Esophagus muscularis mucosa (tissue), 4 donors: ENCODE results near the gene NVL. TPM values are rescaled to one million over a fixed set of nuclear protein-coding genes. Genes with fewer than 3 reads are reported as not detected.
"Not testable (repeated sequence)": the region's sequence is repeated elsewhere in the genome, so short reads cannot be mapped to it uniquely, and the experiment has no call there.

Experiments
- DNase-seq: peaks from one replicate; pipeline ENCODE4 v3.0.0-alpha.2; 2017; ENCODE audit errors: extremely low spot score
- H3K27ac ChIP-seq, 4 donors: fragments of 200-600 bp; sonication (generic); replicated peaks in 1 of 4; 1 replicate in 3 of 4; 2 replicates in 1 of 4; pipeline ENCODE4 v1.5.1; 2016 to 2019; ENCODE audit warnings: mild to moderate bottlenecking in 1 of 4
- H3K27me3 ChIP-seq, 4 donors: fragments of 200-600 bp; sonication (generic); one replicate each; pipeline versions ENCODE4 v1.5.1 to v1.6.0; 2016 to 2019
- H3K36me3 ChIP-seq, 4 donors: fragments of 200-600 bp; sonication (generic); one replicate each; pipeline ENCODE4 v1.5.1; 2016 to 2019
- H3K4me1 ChIP-seq, 4 donors: fragments of 200-600 bp; sonication (generic); one replicate each; pipeline ENCODE4 v1.5.1; 2016 to 2019
- H3K4me3 ChIP-seq, 4 donors: fragments of 200-600 bp; sonication (generic); 1 replicate in 2 of 4; 2 replicates in 2 of 4; pipeline ENCODE4 v1.5.1; 2016 to 2019; ENCODE audit warnings: mild to moderate bottlenecking in 4 of 4, moderate library complexity in 1 of 4
- H3K9me3 ChIP-seq, 4 donors: fragments of 200-600 bp; sonication (generic); 1 replicate in 3 of 4; 2 replicates in 1 of 4; pipeline ENCODE4 v1.5.1; 2016 to 2019
- EP300 ChIP-seq: sonication (generic); formaldehyde crosslinking; IDR thresholded peaks from one replicate; pipeline ENCODE4 v1.6.1; 2017; ENCODE audit warnings: antibody characterized with exemption
- POLR2A ChIP-seq: fragments of 450-650 bp; IDR thresholded peaks from one replicate; pipeline ENCODE4 v1.6.1; 2017; ENCODE audit warnings: antibody characterized with exemption, moderate library complexity, mild to moderate bottlenecking, low read depth
- POLR2AphosphoS5 ChIP-seq, 2 donors: sonication (generic); formaldehyde crosslinking; IDR thresholded peaks; one replicate each; pipeline ENCODE4 v1.6.1; 2017; ENCODE audit warnings: antibody characterized with exemption in 2 of 2
- WGBS: methylation state at CpG from one replicate; pipeline ENCODE4 v1.1.5; 2018; 5-methylcytosine and 5-hydroxymethylcytosine counted together
- intact Hi-C: fragments of 100-400 bp; cut with DNase I; formaldehyde crosslinking; loops from one replicate; pipeline ENCODE4 v1.15.1; 2023
- total RNA-seq, 4 donors: library from RNA; depleted of rRNA; stranded (reverse); fragments of >200 nt; gene quantifications; one replicate each; pipeline versions ENCODE4 v1.1.0 to v1.2.1, GENCODE V29; 2016
- TF ChIP-seq, protein P1 (sequence below), 3 experiments: fragments of 200-600 bp in 2 of 3; fragments of 450-650 bp in 1 of 3; sonication (generic) in 2 of 3; IDR thresholded peaks; one replicate each; pipeline ENCODE4 v1.5.1; 2017 to 2019; ENCODE audit warnings: antibody characterized with exemption in 3 of 3, mild to moderate bottlenecking in 2 of 3, moderate library complexity in 1 of 3

The NVL gene
- total RNA-seq, 4 donors from 2014 or later: 11.0 to 19.5 (median 15.9) TPM

GRCh38 chr1:224213438-224214119, 116.4 kb downstream of the NVL start:
- peak overlapping the region in 2 of 4 donors; percentile 15 to 19 for H3K27ac ChIP-seq
- H3K27me3 ChIP-seq: no peaks in the 10 kb centered on the region
- H3K9me3 ChIP-seq: no peaks in the 10 kb centered on the region
- H3K4me3 ChIP-seq: no peak overlapping the region
- intact Hi-C loops: no loop called here
- no peak for DNase-seq
- peaks cover 2 to 33% (median 29%) of the 10 kb centered on the region in 4 donors for H3K4me1 ChIP-seq
- TF ChIP-seq POLR2A (no peak), POLR2AphosphoS5 (IDR thresholded peaks at IDR 0.05) (no peak), EP300 (no peak)
- TF ChIP-seq, protein P1, sequence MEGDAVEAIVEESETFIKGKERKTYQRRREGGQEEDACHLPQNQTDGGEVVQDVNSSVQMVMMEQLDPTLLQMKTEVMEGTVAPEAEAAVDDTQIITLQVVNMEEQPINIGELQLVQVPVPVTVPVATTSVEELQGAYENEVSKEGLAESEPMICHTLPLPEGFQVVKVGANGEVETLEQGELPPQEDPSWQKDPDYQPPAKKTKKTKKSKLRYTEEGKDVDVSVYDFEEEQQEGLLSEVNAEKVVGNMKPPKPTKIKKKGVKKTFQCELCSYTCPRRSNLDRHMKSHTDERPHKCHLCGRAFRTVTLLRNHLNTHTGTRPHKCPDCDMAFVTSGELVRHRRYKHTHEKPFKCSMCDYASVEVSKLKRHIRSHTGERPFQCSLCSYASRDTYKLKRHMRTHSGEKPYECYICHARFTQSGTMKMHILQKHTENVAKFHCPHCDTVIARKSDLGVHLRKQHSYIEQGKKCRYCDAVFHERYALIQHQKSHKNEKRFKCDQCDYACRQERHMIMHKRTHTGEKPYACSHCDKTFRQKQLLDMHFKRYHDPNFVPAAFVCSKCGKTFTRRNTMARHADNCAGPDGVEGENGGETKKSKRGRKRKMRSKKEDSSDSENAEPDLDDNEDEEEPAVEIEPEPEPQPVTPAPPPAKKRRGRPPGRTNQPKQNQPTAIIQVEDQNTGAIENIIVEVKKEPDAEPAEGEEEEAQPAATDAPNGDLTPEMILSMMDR (IDR thresholded peaks at IDR 0.05): no peak
- 68% methylated on average over 4 of the region's 4 CpGs for WGBS
- no peaks in the 10 kb centered on the region for H3K36me3 ChIP-seq

DNA sequence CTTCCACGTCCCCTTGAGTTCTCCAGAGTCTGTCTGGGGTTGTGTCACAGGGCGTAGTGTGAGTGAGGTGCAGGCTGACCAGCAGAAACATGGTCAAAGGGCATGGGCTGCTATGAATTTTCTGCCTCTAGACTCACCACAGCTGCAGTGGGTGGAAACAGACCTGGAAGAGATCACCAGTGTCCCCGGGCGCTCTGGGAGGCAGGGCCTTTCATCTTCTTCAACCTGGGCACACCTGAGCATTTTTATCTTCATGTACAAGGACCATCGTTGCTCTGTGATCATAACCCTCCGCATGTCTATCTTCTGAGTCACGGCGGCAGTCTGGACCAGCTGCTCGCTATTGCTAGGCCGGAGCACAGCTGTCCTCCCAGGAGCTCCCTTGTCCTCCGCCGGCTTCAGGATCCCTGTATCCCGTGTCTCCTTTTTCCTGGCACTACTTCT, 117.3 kb downstream of the NVL start:
- no peaks in the 10 kb centered on the region for H3K36me3 ChIP-seq
- peak overlapping the region in 1 of 4 donors; percentile 42 for H3K27ac ChIP-seq
- intact Hi-C loops: no loop called here
- no peaks in the 10 kb centered on the region for H3K9me3 ChIP-seq
- TF ChIP-seq EP300 (no peak), POLR2A (no peak), POLR2AphosphoS5 (IDR thresholded peaks at IDR 0.05) (no peak)
- TF ChIP-seq, protein P1 (IDR thresholded peaks at IDR 0.05): no peak
- no peaks in the 10 kb centered on the region for H3K27me3 ChIP-seq
- no peak overlapping the region for H3K4me3 ChIP-seq
- no peak for DNase-seq
- peaks cover 2 to 33% (median 29%) of the 10 kb centered on the region in 4 donors for H3K4me1 ChIP-seq
- 88% methylated on average over 13 of the region's 13 CpGs for WGBS

DNA sequence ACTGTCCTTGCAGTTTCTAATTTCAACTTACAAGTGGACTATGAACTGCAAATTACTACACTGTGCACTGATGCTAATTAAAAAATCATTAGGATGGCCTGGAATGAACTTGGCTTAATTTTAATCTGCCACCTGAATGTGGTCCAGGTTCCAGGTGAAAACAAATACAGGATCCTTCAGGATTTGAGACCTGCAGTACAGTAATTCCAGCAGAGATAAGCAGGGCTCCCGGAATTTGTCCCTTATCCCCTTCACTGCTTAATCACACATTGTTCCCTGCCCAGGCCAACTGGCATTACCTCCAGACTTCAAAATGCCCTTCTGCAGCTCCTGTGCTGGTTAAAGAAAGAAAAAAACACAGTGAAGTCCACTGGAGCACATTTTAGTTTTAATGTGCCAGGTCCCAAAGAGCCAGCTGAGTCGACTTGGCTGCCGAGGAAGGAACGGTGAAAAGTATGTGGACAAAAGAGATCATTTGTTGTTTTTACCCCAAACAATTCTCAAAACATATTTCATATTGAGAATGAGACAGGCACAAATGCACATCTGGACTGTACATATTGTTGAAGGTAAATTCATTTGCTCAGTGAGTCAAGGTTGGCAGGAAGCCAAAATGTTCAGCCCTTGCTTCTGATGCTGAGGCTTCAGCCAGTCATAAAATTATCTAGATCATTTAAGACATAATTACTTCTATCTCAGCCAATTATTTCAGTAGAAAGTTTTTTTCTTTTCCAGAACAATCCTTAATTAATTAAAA, 118.6 kb downstream of the NVL start:
- H3K36me3 ChIP-seq: no peaks in the 10 kb centered on the region
- H3K9me3 ChIP-seq: no peaks in the 10 kb centered on the region
- no peak overlapping the region for H3K27ac ChIP-seq
- H3K27me3 ChIP-seq: no peaks in the 10 kb centered on the region
- no peak for DNase-seq
- 43% methylated on average over 4 of the region's 4 CpGs for WGBS
- intact Hi-C loops: no loop called here
- H3K4me3 ChIP-seq: no peak overlapping the region
- peaks cover 2 to 33% (median 29%) of the 10 kb centered on the region in 4 donors for H3K4me1 ChIP-seq
- no peak for TF ChIP-seq EP300
- TF ChIP-seq, protein P1 (IDR thresholded peaks at IDR 0.05): no peak
- TF ChIP-seq POLR2AphosphoS5 (IDR thresholded peaks at IDR 0.05): no peak
- no peak for TF ChIP-seq POLR2A

DNA sequence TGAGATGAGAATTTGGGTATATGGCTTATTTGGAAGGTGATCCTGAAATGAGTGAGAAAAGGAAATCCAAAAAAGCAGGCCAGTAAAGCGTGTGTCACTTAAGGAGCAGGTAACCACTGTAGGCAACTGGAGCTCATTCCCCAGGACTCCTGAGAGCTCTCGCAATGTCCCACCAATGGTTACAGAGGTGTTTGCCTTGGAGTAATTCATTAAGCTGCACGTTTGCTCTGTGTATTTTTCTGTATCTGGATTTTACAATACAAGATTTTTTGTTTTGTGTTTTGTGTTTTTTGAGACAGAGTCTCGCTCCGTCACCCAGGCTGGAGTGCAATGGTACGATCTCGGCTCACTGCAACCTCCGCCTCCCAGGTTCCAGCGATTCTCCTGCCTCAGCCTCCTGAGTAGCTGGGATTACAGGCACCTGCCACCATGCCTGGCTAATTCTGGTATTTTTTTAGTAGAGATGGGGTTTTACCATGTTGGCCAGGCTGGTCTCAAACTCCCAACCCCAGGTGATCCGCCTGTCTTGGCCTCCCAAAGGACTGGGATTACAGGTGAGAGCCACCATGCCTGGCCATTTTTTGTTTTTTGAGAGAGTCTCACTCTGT, 123.9 kb downstream of the NVL start:
- Histone ChIP-seq H3K4me1 (peaks cover 18 to 37% (median 29%) of the 10 kb centered on the region in 4 donors), H3K27ac (peak overlapping the region in 1 of 4 donors; percentile 63)
- WGBS: 85% methylated on average over 10 of the region's 10 CpGs
- H3K4me3 ChIP-seq, H3K27me3 ChIP-seq, H3K36me3 ChIP-seq, intact Hi-C loops, H3K9me3 ChIP-seq, DNase-seq: not testable (repeated sequence)

DNA sequence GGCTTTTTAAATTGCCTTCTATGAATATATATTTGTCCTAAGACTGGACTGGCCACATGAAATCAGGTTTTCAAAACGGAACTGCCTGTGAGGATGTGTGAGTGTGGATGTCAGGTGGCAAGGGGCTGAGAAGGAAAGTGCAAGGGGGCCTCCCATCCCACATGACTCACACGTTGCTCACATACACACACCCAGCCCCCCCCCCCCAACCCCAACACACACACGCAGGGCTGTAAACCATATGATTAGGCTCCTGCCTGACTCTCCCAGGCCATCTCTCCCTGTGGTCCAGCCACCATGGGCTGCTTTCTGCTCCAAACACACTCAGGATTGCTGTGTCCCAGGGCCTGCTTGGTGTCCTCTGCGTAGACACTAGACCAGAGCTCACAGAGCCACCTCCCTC, 124.5 kb downstream of the NVL start:
- no peak for DNase-seq
- no peaks in the 10 kb centered on the region for H3K9me3 ChIP-seq
- intact Hi-C loops: no loop called here
- TF ChIP-seq POLR2AphosphoS5 (IDR thresholded peaks at IDR 0.05) (no peak), POLR2A (no peak), EP300 (no peak)
- TF ChIP-seq, protein P1 (IDR thresholded peaks at IDR 0.05): no peak
- H3K4me3 ChIP-seq: peak overlapping the region in 1 of 4 donors; percentile 23
- H3K36me3 ChIP-seq: peaks cover 0 to 3% (median 0%) of the 10 kb centered on the region in 4 donors
- peak overlapping the region in 2 of 4 donors; percentile 31 to 63 for H3K27ac ChIP-seq
- WGBS: 22% methylated on average over 3 of the region's 4 CpGs
- H3K27me3 ChIP-seq: no peaks in the 10 kb centered on the region
- H3K4me1 ChIP-seq: peaks cover 18 to 33% (median 25%) of the 10 kb centered on the region in 4 donors
